ENCODE measurements around the gene CCL23. TPM values are rescaled to one million over a fixed set of nuclear protein-coding genes. Genes with fewer than 3 reads are reported as not detected.

CCL23 gene
- total RNA-seq, 2 experiments from 2014 or later, result not detected

- Mint-ChIP-seq H3K36me3 (ENCODE audit: low read depth) (no peaks in the 10 kb centered on the region), H3K4me3 (no peak overlapping the region), H3K27me3 (ENCODE audit: low read depth) (peaks cover 9% of the 10 kb centered on the region), H3K4me1 (ENCODE audit: low read depth) (no peaks in the 10 kb centered on the region), H3K27ac (no peak overlapping the region), H3K9me3 (no peaks in the 10 kb centered on the region)
- CTCF ChIA-PET, result interaction anchor here (0.6 to 13.9 kb wide), 5 partner anchors 9 to 169 kb away, joined by 3 to 285 read pairs (median 10); no protein-coding TSS in a partner anchor
- DNase-seq, result no peak
- intact Hi-C loops (cut with micrococcal nuclease), result no loop called here
Observed at GRCh38 chr17:35978346-35978745, 39.4 kb downstream of the CCL23 start.

- CTCF ChIA-PET, result interaction anchor here (0.6 to 13.9 kb wide), 5 partner anchors 8 to 170 kb away, joined by 3 to 285 read pairs (median 10); no protein-coding TSS in a partner anchor
- Mint-ChIP-seq H3K4me1 (ENCODE audit: low read depth) (no peaks in the 10 kb centered on the region), H3K4me3 (no peak overlapping the region), H3K36me3 (ENCODE audit: low read depth) (no peaks in the 10 kb centered on the region), H3K9me3 (no peaks in the 10 kb centered on the region), H3K27ac (no peak overlapping the region), H3K27me3 (ENCODE audit: low read depth) (peaks cover 9% of the 10 kb centered on the region)
- intact Hi-C loops (cut with micrococcal nuclease), result no loop called here
- DNase-seq, result no peak
Observed at GRCh38 chr17:35977509-35977908, 40.3 kb downstream of the CCL23 start.

- no peaks in the 10 kb centered on the region for H3K9me3 Mint-ChIP-seq
- H3K27me3 Mint-ChIP-seq (ENCODE audit: low read depth), result peaks cover 11% of the 10 kb centered on the region
- CTCF ChIA-PET, result interaction anchor here (0.7 to 13.9 kb wide), 8 partner anchors 15 to 550 kb away, joined by 3 to 285 read pairs (median 4); no protein-coding TSS in a partner anchor
- H3K27ac Mint-ChIP-seq, result no peak overlapping the region
- no peaks in the 10 kb centered on the region for H3K4me1 Mint-ChIP-seq (ENCODE audit: low read depth)
- H3K4me3 Mint-ChIP-seq, result no peak overlapping the region
- no peak for DNase-seq
- intact Hi-C loops (cut with micrococcal nuclease), result no loop called here
- H3K36me3 Mint-ChIP-seq (ENCODE audit: low read depth), result no peaks in the 10 kb centered on the region
Observed at GRCh38 chr17:35973333-35974260, 44.2 kb downstream of the CCL23 start.

- Mint-ChIP-seq H3K36me3 (ENCODE audit: low read depth) (no peaks in the 10 kb centered on the region), H3K4me1 (ENCODE audit: low read depth) (no peaks in the 10 kb centered on the region), H3K27me3 (ENCODE audit: low read depth) (peaks cover 8% of the 10 kb centered on the region), H3K4me3 (no peak overlapping the region), H3K9me3 (no peaks in the 10 kb centered on the region), H3K27ac (no peak overlapping the region)
- CTCF ChIA-PET, result interaction anchor here (0.7 to 13.9 kb wide), 6 partner anchors 14 to 175 kb away, joined by 3 to 285 read pairs (median 6); no protein-coding TSS in a partner anchor
- intact Hi-C loops (cut with micrococcal nuclease), result no loop called here
- DNase-seq, result no peak
Observed at GRCh38 chr17:35972945-35973332, 44.8 kb downstream of the CCL23 start.

GRCh38 chr17:35972535-35972934, 45.2 kb downstream of the CCL23 start:
- DNase-seq, result no peak
- CTCF ChIA-PET, result interaction anchor here (0.7 to 13.9 kb wide), 5 partner anchors 14 to 175 kb away, joined by 3 to 285 read pairs (median 7); no protein-coding TSS in a partner anchor
- Mint-ChIP-seq H3K9me3 (no peaks in the 10 kb centered on the region), H3K4me3 (no peak overlapping the region), H3K27ac (no peak overlapping the region), H3K27me3 (ENCODE audit: low read depth) (peaks cover 8% of the 10 kb centered on the region), H3K36me3 (ENCODE audit: low read depth) (no peaks in the 10 kb centered on the region), H3K4me1 (ENCODE audit: low read depth) (no peaks in the 10 kb centered on the region)
- intact Hi-C loops (cut with micrococcal nuclease), result no loop called here

GRCh38 chr17:35972066-35972465, 45.7 kb downstream of the CCL23 start:
- intact Hi-C loops (cut with micrococcal nuclease), result no loop called here
- peaks cover 8% of the 10 kb centered on the region for H3K27me3 Mint-ChIP-seq (ENCODE audit: low read depth)
- H3K9me3 Mint-ChIP-seq, result no peaks in the 10 kb centered on the region
- no peak for DNase-seq
- H3K27ac Mint-ChIP-seq, result no peak overlapping the region
- H3K4me3 Mint-ChIP-seq, result no peak overlapping the region
- H3K36me3 Mint-ChIP-seq (ENCODE audit: low read depth), result no peaks in the 10 kb centered on the region
- CTCF ChIA-PET, result interaction anchor here (13.9 kb wide), 1 partner anchor 175 kb away, joined by 285 read pairs; no protein-coding TSS in a partner anchor
- H3K4me1 Mint-ChIP-seq (ENCODE audit: low read depth), result no peaks in the 10 kb centered on the region

- Mint-ChIP-seq H3K27ac (no peak overlapping the region), H3K4me1 (ENCODE audit: low read depth) (no peaks in the 10 kb centered on the region), H3K4me3 (no peak overlapping the region), H3K9me3 (no peaks in the 10 kb centered on the region), H3K27me3 (ENCODE audit: low read depth) (peaks cover 2% of the 10 kb centered on the region), H3K36me3 (ENCODE audit: low read depth) (no peaks in the 10 kb centered on the region)
- peak; percentile 90 for DNase-seq
- CTCF ChIA-PET, result interaction anchor here (0.6 to 13.9 kb wide), 26 partner anchors 8 to 513 kb away, joined by 3 to 285 read pairs (median 4); partner anchors contain the start of genes CCL16 and RDM1
- intact Hi-C loops (cut with micrococcal nuclease), result loop anchor here (1.0 to 2.0 kb wide), 3 partner anchors 103 to 514 kb away; no protein-coding TSS in a partner anchor
Observed at GRCh38 chr17:35969558-35970380, 48.0 kb downstream of the CCL23 start.

- Mint-ChIP-seq H3K9me3 (no peaks in the 10 kb centered on the region), H3K27ac (no peak overlapping the region), H3K4me3 (no peak overlapping the region), H3K27me3 (ENCODE audit: low read depth) (peaks cover 2% of the 10 kb centered on the region), H3K4me1 (ENCODE audit: low read depth) (no peaks in the 10 kb centered on the region), H3K36me3 (ENCODE audit: low read depth) (no peaks in the 10 kb centered on the region)
- intact Hi-C loops (cut with micrococcal nuclease), result loop anchor here (1.0 to 2.0 kb wide), 3 partner anchors 104 to 515 kb away; no protein-coding TSS in a partner anchor
- CTCF ChIA-PET, result interaction anchor here (0.7 to 13.9 kb wide), 13 partner anchors 11 to 216 kb away, joined by 3 to 285 read pairs (median 3); partner anchors contain the start of gene RDM1
- DNase-seq, result no peak
Observed at GRCh38 chr17:35968520-35969054, 49.2 kb downstream of the CCL23 start.

GRCh38 chr17:35965272-35965671, 52.5 kb downstream of the CCL23 start:
- no peak for DNase-seq
- intact Hi-C loops (cut with micrococcal nuclease), result no loop called here
- H3K4me1 Mint-ChIP-seq (ENCODE audit: low read depth), result no peaks in the 10 kb centered on the region
- H3K4me3 Mint-ChIP-seq, result no peak overlapping the region
- H3K9me3 Mint-ChIP-seq, result no peaks in the 10 kb centered on the region
- CTCF ChIA-PET, result interaction anchor here (2.0 to 13.9 kb wide), 2 partner anchors 11 to 182 kb away, joined by 4 to 285 read pairs; no protein-coding TSS in a partner anchor
- H3K36me3 Mint-ChIP-seq (ENCODE audit: low read depth), result no peaks in the 10 kb centered on the region
- no peak overlapping the region for H3K27ac Mint-ChIP-seq
- no peaks in the 10 kb centered on the region for H3K27me3 Mint-ChIP-seq (ENCODE audit: low read depth)

- CTCF ChIA-PET, result interaction anchor here (1.0 to 1.2 kb wide), 2 partner anchors 12 to 185 kb away, joined by 4 to 5 read pairs; no protein-coding TSS in a partner anchor
- H3K27me3 Mint-ChIP-seq (ENCODE audit: low read depth), result peaks cover 2% of the 10 kb centered on the region
- no peak for DNase-seq
- intact Hi-C loops (cut with micrococcal nuclease), result no loop called here
- no peak overlapping the region for H3K27ac Mint-ChIP-seq
- H3K4me1 Mint-ChIP-seq (ENCODE audit: low read depth), result no peaks in the 10 kb centered on the region
- no peaks in the 10 kb centered on the region for H3K36me3 Mint-ChIP-seq (ENCODE audit: low read depth)
- H3K9me3 Mint-ChIP-seq, result no peaks in the 10 kb centered on the region
- no peak overlapping the region for H3K4me3 Mint-ChIP-seq
Observed at GRCh38 chr17:35963663-35964062, 54.1 kb downstream of the CCL23 start.

Measured in activated naive CD4-positive, alpha-beta T cell treated with anti-CD3 and anti-CD28 coated beads for 36 hours (primary cell).